HL-60 (cell line): Measurements from ENCODE around the gene TSEN34.
A peak's percentile ranks its signal among the peaks of the same experiment; 100 is the strongest.

Source experiments
- DNase-seq, 2 experiments: peaks; one replicate each; pipeline ENCODE4 v3.0.0-alpha.2; 2010 to 2020; ENCODE audit warnings: low read depth in 1 of 2, low spot score in 1 of 2
- H3K27ac ChIP-seq: fragments of 250-450 bp; sonication (Bioruptor Pico); replicated peaks from 2 replicates; pipeline ENCODE4 v1.5.1; 2020; ENCODE audit warnings: mild to moderate bottlenecking, moderate library complexity
- H3K27me3 ChIP-seq: fragments of 250-450 bp; sonication (Bioruptor Pico); 2 replicates; pipeline ENCODE4 v1.5.1; 2021; ENCODE audit warnings: mild to moderate bottlenecking, moderate library complexity; ENCODE audit not compliant: insufficient read depth, poor library complexity, severe bottlenecking
- H3K4me3 ChIP-seq: replicated peaks from 2 replicates; pipeline ENCODE4 v1.5.1; 2011; ENCODE audit warnings: mild to moderate bottlenecking, control low read depth, low read length; ENCODE audit not compliant: insufficient read depth
- CTCF ChIP-seq: IDR thresholded peaks from one replicate; pipeline ENCODE4 v1.5.1; 2011; ENCODE audit warnings: low read length, control low read depth, inconsistent platforms; ENCODE audit not compliant: insufficient read depth
- GABPA ChIP-seq: IDR thresholded peaks from 2 replicates; pipeline ENCODE4 v1.6.1; 2012; ENCODE audit warnings: low read depth
- POLR2AphosphoS5 ChIP-seq: IDR thresholded peaks from 2 replicates; pipeline ENCODE4 v1.6.1; 2012; ENCODE audit warnings: low read depth
- REST ChIP-seq: IDR thresholded peaks from 2 replicates; pipeline ENCODE4 v1.6.1; 2012; ENCODE audit warnings: low read depth; ENCODE audit not compliant: insufficient replicate concordance
- SPI1 ChIP-seq: IDR thresholded peaks from 2 replicates; pipeline ENCODE4 v1.6.1; 2012; ENCODE audit warnings: low read depth, mild to moderate bottlenecking, borderline replicate concordance
- long read RNA-seq: library from polyadenylated mRNA; unstranded; transcript quantifications from one replicate; pipeline ENCODE4 v2.0.0, GENCODE V29; 2020

TSEN34 gene
- long read RNA-seq, transcript TSEN34-203 (4 exons, 1,349 nt), result major isoform, 28 of 32 reads
- long read RNA-seq, partial matches to known transcripts, result 0 of 32 reads
- long read RNA-seq, other reads (novel, unspliced or antisense), result 0 of 32 reads

- TF ChIP-seq SPI1 (no peak), CTCF (no peak), GABPA (no peak), POLR2AphosphoS5 (peak; percentile 52; the same call in 1 of the 2 replicates)
- peak within 1 kb of the TSS; percentile 98 for H3K27ac ChIP-seq
- H3K4me3 ChIP-seq, result peak within 1 kb of the TSS; percentile 80
- DNase-seq, result peak in 1 of 2 experiments; percentile 22
- no peaks in the 10 kb centered on the region for H3K27me3 ChIP-seq
Observed at GRCh38 chr19:54191011-54191810, at the start of gene TSEN34. TSS of gene TSEN34 (plus strand) at chr19:54191308. CDS start at chr19:54191365, 57 bp downstream.

GRCh38 chr19:54141356-54141755, 49.8 kb upstream of the TSEN34 start:
- Histone ChIP-seq H3K4me3 (no peak overlapping the region), H3K27ac (no peak overlapping the region), H3K27me3 (no peaks in the 10 kb centered on the region)
- TF ChIP-seq CTCF (no peak), SPI1 (no peak)
- no peak for DNase-seq

- TF ChIP-seq SPI1 (no peak), REST (no peak), CTCF (no peak), POLR2AphosphoS5 (no peak), GABPA (no peak)
- DNase-seq, result no peak
- H3K4me3 ChIP-seq, result no peak overlapping the region
- H3K27me3 ChIP-seq, result no peaks in the 10 kb centered on the region
- H3K27ac ChIP-seq, result no peak overlapping the region
Observed at GRCh38 chr19:54142166-54142780, 48.8 kb upstream of the TSEN34 start.

- TF ChIP-seq SPI1 (no peak), CTCF (no peak), REST (no peak), GABPA (no peak), POLR2AphosphoS5 (no peak)
- no peak for DNase-seq
Observed at GRCh38 chr19:54145541-54146158, 45.5 kb upstream of the TSEN34 start.

More at GRCh38 chr19:54145541-54146158, 45.5 kb upstream of the TSEN34 start:
- H3K4me3 ChIP-seq, result no peak overlapping the region
- H3K27ac ChIP-seq, result no peak overlapping the region
- no peaks in the 10 kb centered on the region for H3K27me3 ChIP-seq
